PC-9 (cell line): ENCODE results near the gene TFCP2L1. TPM values are rescaled to one million over a fixed set of nuclear protein-coding genes. Genes with fewer than 3 reads are reported as not detected.

ENCODE experiments used
- BruUV-seq: library from RNA; stranded (reverse); fragments of 400-500 nt; replicated peaks from 2 replicates; lab custom pipeline; 2021; lab: Mats Ljungman, UMichigan
- CTCF ChIA-PET: fragments of 300-600 bp; sonication (Branson Sonifier 250); formaldehyde crosslinking; loops from one replicate; lab custom pipeline; 2022; ENCODE audit warnings: antibody characterized with exemption; lab: Charles Lee
- POLR2A ChIA-PET: fragments of 300-600 bp; sonication (Branson Sonifier 250); formaldehyde crosslinking; loops from one replicate; lab custom pipeline; 2022; ENCODE audit warnings: antibody characterized with exemption; ENCODE audit not compliant: unreplicated experiment; lab: Charles Lee
- DNase-seq, 2 experiments: peaks; one replicate each; pipeline versions ENCODE4 v3.0.0 to v3.0.0-alpha.2; 2015 to 2022; ENCODE audit warnings: mixed read lengths in 1 of 2
- H2AFZ ChIP-seq: fragments of 200-600 bp; sonication (generic); 2 replicates; pipeline ENCODE4 v1.8.1; 2017; ENCODE audit warnings: antibody characterized with exemption
- H3F3A ChIP-seq: fragments of 200-600 bp; sonication (generic); 2 replicates; pipeline ENCODE4 v1.8.1; 2017; ENCODE audit warnings: antibody characterized with exemption, mild to moderate bottlenecking, low read depth; ENCODE audit not compliant: insufficient read depth
- H3K27ac ChIP-seq: fragments of 200-600 bp; sonication (generic); 2 replicates; pipeline ENCODE4 v1.6.1; 2016; ENCODE audit warnings: mixed run types
- H3K27me3 ChIP-seq: fragments of 200-600 bp; sonication (generic); 2 replicates; pipeline ENCODE4 v1.6.1; 2016; ENCODE audit warnings: low read depth, mixed run types; ENCODE audit not compliant: insufficient read depth
- H3K36me3 ChIP-seq: fragments of 200-600 bp; sonication (generic); 2 replicates; pipeline ENCODE4 v1.6.1; 2016; ENCODE audit warnings: low read depth, mixed run types
- H3K4me1 ChIP-seq: fragments of 200-600 bp; sonication (generic); replicated peaks from 2 replicates; pipeline ENCODE4 v1.6.1; 2016; ENCODE audit warnings: mixed run types; ENCODE audit not compliant: insufficient read depth
- H3K4me2 ChIP-seq: fragments of 200-600 bp; sonication (generic); 2 replicates; pipeline ENCODE4 v1.6.1; 2017; ENCODE audit warnings: mixed run types
- H3K4me3 ChIP-seq: fragments of 200-600 bp; sonication (generic); 2 replicates; pipeline ENCODE4 v1.6.1; 2016; ENCODE audit warnings: mixed run types
- H3K79me2 ChIP-seq: fragments of 200-600 bp; sonication (generic); 2 replicates; pipeline ENCODE4 v1.6.1; 2017; ENCODE audit warnings: low read depth, mixed run types
- H3K9me2 ChIP-seq: fragments of 200-600 bp; sonication (generic); 2 replicates; pipeline ENCODE4 v1.8.1; 2017; ENCODE audit warnings: mild to moderate bottlenecking; ENCODE audit not compliant: insufficient read depth
- H3K9me3 ChIP-seq: fragments of 200-600 bp; sonication (generic); 2 replicates; pipeline ENCODE4 v1.8.1; 2016; ENCODE audit warnings: low read depth; ENCODE audit not compliant: insufficient read depth
- H4K20me1 ChIP-seq: fragments of 200-600 bp; sonication (generic); 2 replicates; pipeline ENCODE4 v1.8.1; 2017; ENCODE audit not compliant: insufficient read depth
- CTCF ChIP-seq: fragments of 200-600 bp; sonication (generic); conservative IDR thresholded peaks from 2 replicates; pipeline ENCODE4 v1.6.1; 2017; ENCODE audit warnings: mixed run types, antibody characterized with exemption, mild to moderate bottlenecking, moderate library complexity
- EZH2 ChIP-seq: fragments of 200-600 bp; sonication (generic); IDR thresholded peaks from 2 replicates; pipeline ENCODE4 v1.8.0; 2017; ENCODE audit warnings: antibody characterized with exemption, low read depth
- intact Hi-C: fragments of 100-400 bp; cut with micrococcal nuclease; formaldehyde crosslinking; loops from one replicate; pipeline ENCODE4 v1.10.0; 2022; ENCODE audit not compliant: unreplicated experiment
- total RNA-seq: library from RNA; stranded (reverse); gene quantifications from 2 replicates; pipeline ENCODE4 v1.2.3, GENCODE V29; 2021

TFCP2L1 gene
- total RNA-seq, 1 experiment from 2014 or later: 4.6 TPM

GRCh38 chr2:121240436-121240835 lies 44.6 kb downstream of the TFCP2L1 start:
- ChIA-PET POLR2A (no interaction called here), CTCF (no interaction called here)
- H3K27me3 ChIP-seq: no peaks in the 10 kb centered on the region
- H3K27ac ChIP-seq: no peak overlapping the region
- H4K20me1 ChIP-seq: no peaks in the 10 kb centered on the region
- DNase-seq: no peak
- H3K4me1 ChIP-seq: no peaks in the 10 kb centered on the region
- H3K4me2 ChIP-seq: no peak overlapping the region
- H3K4me3 ChIP-seq: no peak overlapping the region
- no peaks in the 10 kb centered on the region for H3K79me2 ChIP-seq
- H3F3A ChIP-seq: no peaks in the 10 kb centered on the region
- intact Hi-C loops: no loop called here
- TF ChIP-seq EZH2 (no peak), CTCF (no peak)
- H3K9me3 ChIP-seq: no peaks in the 10 kb centered on the region
- H2AFZ ChIP-seq: no peak overlapping the region
- H3K9me2 ChIP-seq: no peaks in the 10 kb centered on the region
- no TSS peak for BruUV-seq
- H3K36me3 ChIP-seq: no peaks in the 10 kb centered on the region

- Histone ChIP-seq H3K27ac (no peak overlapping the region), H4K20me1 (no peaks in the 10 kb centered on the region), H3K4me2 (no peak overlapping the region), H2AFZ (no peak overlapping the region), H3K36me3 (no peaks in the 10 kb centered on the region), H3K4me3 (no peak overlapping the region), H3K4me1 (no peaks in the 10 kb centered on the region), H3F3A (no peaks in the 10 kb centered on the region), H3K27me3 (no peaks in the 10 kb centered on the region), H3K79me2 (no peaks in the 10 kb centered on the region), H3K9me2 (no peaks in the 10 kb centered on the region), H3K9me3 (no peaks in the 10 kb centered on the region)
- ChIA-PET CTCF (no interaction called here), POLR2A (no interaction called here)
- TF ChIP-seq EZH2 (no peak), CTCF (no peak)
- intact Hi-C loops: no loop called here
- no TSS peak for BruUV-seq
- DNase-seq: no peak
Observed at GRCh38 chr2:121239969-121240368, 45.0 kb downstream of the TFCP2L1 start.

GRCh38 chr2:121239471-121239870 lies 45.5 kb downstream of the TFCP2L1 start:
- no peaks in the 10 kb centered on the region for H3K79me2 ChIP-seq
- H3K4me2 ChIP-seq: no peak overlapping the region
- no peak overlapping the region for H2AFZ ChIP-seq
- no peaks in the 10 kb centered on the region for H3K4me1 ChIP-seq
- H3K27me3 ChIP-seq: no peaks in the 10 kb centered on the region
- DNase-seq: no peak
- H3K9me3 ChIP-seq: no peaks in the 10 kb centered on the region
- no peaks in the 10 kb centered on the region for H3K9me2 ChIP-seq
- no peaks in the 10 kb centered on the region for H3F3A ChIP-seq
- intact Hi-C loops: no loop called here
- no peak for TF ChIP-seq EZH2
- H3K4me3 ChIP-seq: no peak overlapping the region
- ChIA-PET CTCF (no interaction called here), POLR2A (no interaction called here)
- H3K27ac ChIP-seq: no peak overlapping the region
- no TSS peak for BruUV-seq
- H3K36me3 ChIP-seq: no peaks in the 10 kb centered on the region
- no peaks in the 10 kb centered on the region for H4K20me1 ChIP-seq

GRCh38 chr2:121238828-121239227 lies 46.2 kb downstream of the TFCP2L1 start:
- Histone ChIP-seq H3K9me3 (no peaks in the 10 kb centered on the region), H3K9me2 (no peaks in the 10 kb centered on the region), H3K4me2 (no peak overlapping the region), H4K20me1 (no peaks in the 10 kb centered on the region), H3K27me3 (no peaks in the 10 kb centered on the region), H3F3A (no peaks in the 10 kb centered on the region), H2AFZ (no peak overlapping the region), H3K4me1 (no peaks in the 10 kb centered on the region), H3K27ac (no peak overlapping the region), H3K4me3 (no peak overlapping the region), H3K36me3 (no peaks in the 10 kb centered on the region), H3K79me2 (no peaks in the 10 kb centered on the region)
- TF ChIP-seq EZH2: no peak
- TF ChIP-seq CTCF: no peak
- ChIA-PET CTCF (no interaction called here), POLR2A (no interaction called here)
- intact Hi-C loops: no loop called here
- no TSS peak for BruUV-seq
- DNase-seq: no peak
